ENCODE data around the gene PC.

- no peak for TF ChIP-seq CTCF (IDR thresholded peaks at IDR 0.05)
- TF ChIP-seq POLR2A (IDR thresholded peaks at IDR 0.05), result no peak
Measured at GRCh38 chr11:66910669-66911068, 47.5 kb downstream of the PC start.
